A549 (cell line): ENCODE measurements around the gene RIMBP2. TPM values are rescaled to one million over a fixed set of nuclear protein-coding genes. Genes with fewer than 3 reads are reported as not detected.

Experiments
- ATAC-seq, 2 experiments: fragments of 200-7000 bp in 1 of 2; fragments of >200 bp in 1 of 2; cut with Nextera tagmentation in 1 of 2; cut with Tn5 transposase in 1 of 2; 3 replicates each; pipeline versions ENCODE4 v1.8.0 to v1.9.1; 2018 to 2020; ENCODE audit warnings: mild to moderate bottlenecking in 1 of 2, moderate library complexity in 1 of 2
- CTCF ChIA-PET: fragments of 300-600 bp; sonication (Branson Sonifier 250); formaldehyde crosslinking; extraction: SDS; loops from one replicate; lab custom pipeline; 2021; ENCODE audit warnings: antibody characterized with exemption, inconsistent platforms; lab: Yijun Ruan, JAX
- POLR2A ChIA-PET: fragments of 350-600 bp; formaldehyde crosslinking; extraction: SDS; loops from one replicate; lab custom pipeline; 2021; ENCODE audit warnings: antibody characterized with exemption, inconsistent platforms; lab: Yijun Ruan, JAX
- DNase-seq, 2 experiments: peaks; one replicate each; pipeline versions ENCODE4 v3.0.0 to v3.0.0-alpha.2; 2011 to 2016; ENCODE audit warnings: low read depth in 1 of 2, low spot score in 1 of 2
- FAIRE-seq: peaks from 2 replicates; lab custom pipeline; 2011; peaks lifted over from hg19 to GRCh38; lab: Jason Lieb, UNC
- H3K27ac ChIP-seq, 2 experiments: fragments of >200 bp; sonication (Bioruptor Twin); formaldehyde crosslinking; 3 replicates each; pipeline ENCODE4 v1.5.1; 2016 to 2017
- H3K4me1 ChIP-seq: fragments of >200 bp; sonication (Bioruptor Twin); formaldehyde crosslinking; 3 replicates; pipeline ENCODE4 v1.6.1; 2016
- H3K4me2 ChIP-seq: fragments of >200 bp; sonication (Bioruptor Twin); formaldehyde crosslinking; 3 replicates; pipeline ENCODE4 v1.6.1; 2016
- H3K4me3 ChIP-seq: fragments of >200 bp; sonication (Bioruptor Twin); formaldehyde crosslinking; 3 replicates; pipeline ENCODE4 v1.5.1; 2016
- H3K9me3 ChIP-seq: fragments of >200 bp; sonication (Bioruptor Twin); formaldehyde crosslinking; 3 replicates; pipeline ENCODE4 v1.6.1; 2016
- ATOH8 ChIP-seq: fragments of 250-450 bp; sonication (Bioruptor Pico); IDR thresholded peaks from 2 replicates; pipeline ENCODE4 v1.5.0; 2020; ENCODE audit warnings: low read depth, mild to moderate bottlenecking, moderate library complexity
- BHLHE40 ChIP-seq: IDR thresholded peaks from 2 replicates; pipeline ENCODE4 v1.6.1; 2012; ENCODE audit warnings: low read depth, low read length, inconsistent platforms
- CTCF ChIP-seq: fragments of >200 bp; sonication (Bioruptor Twin); formaldehyde crosslinking; IDR thresholded peaks from 3 replicates; pipeline ENCODE4 v1.5.1; 2016
- E2F6 ChIP-seq: IDR thresholded peaks from 2 replicates; pipeline ENCODE4 v1.6.1; 2012; ENCODE audit warnings: low read depth, borderline replicate concordance
- ELK1 ChIP-seq: fragments of 150-350 bp; IDR thresholded peaks from 2 replicates; pipeline ENCODE4 v1.6.1; 2014; ENCODE audit warnings: low read depth, mild to moderate bottlenecking, low read length
- EP300 ChIP-seq, 2 experiments: fragments of >200 bp; sonication (Bioruptor Twin); formaldehyde crosslinking; IDR thresholded peaks; 2 replicates in 1 of 2; 3 replicates in 1 of 2; pipeline ENCODE4 v1.6.1; 2016 to 2017
- FOSB ChIP-seq: fragments of 250-450 bp; sonication (Bioruptor Pico); IDR thresholded peaks from 2 replicates; pipeline ENCODE4 v1.5.0; 2020; ENCODE audit warnings: mild to moderate bottlenecking, moderate library complexity
- FOXS1 ChIP-seq: fragments of 250-450 bp; sonication (Bioruptor Pico); IDR thresholded peaks from 2 replicates; pipeline ENCODE4 v1.5.0; 2020; ENCODE audit warnings: mild to moderate bottlenecking, moderate library complexity
- GATA3 ChIP-seq: IDR thresholded peaks from 2 replicates; pipeline ENCODE4 v1.6.1; 2012; ENCODE audit warnings: borderline replicate concordance
- HMGXB4 ChIP-seq: fragments of 250-450 bp; sonication (Bioruptor Pico); IDR thresholded peaks from 2 replicates; pipeline ENCODE4 v1.5.0; 2021; ENCODE audit warnings: mild to moderate bottlenecking, moderate library complexity, borderline replicate concordance
- JUNB ChIP-seq: fragments of >200 bp; sonication (Bioruptor Twin); formaldehyde crosslinking; IDR thresholded peaks from 2 replicates; pipeline ENCODE4 v1.6.1; 2016
- KDM5A ChIP-seq: fragments of 200-600 bp; sonication (generic); IDR thresholded peaks from 2 replicates; pipeline ENCODE4 v1.6.1; 2016; ENCODE audit warnings: antibody characterized with exemption, mild to moderate bottlenecking
- MAFK ChIP-seq: fragments of 450-650 bp; IDR thresholded peaks from 2 replicates; pipeline ENCODE4 v1.6.1; 2014; ENCODE audit not compliant: partially characterized antibody
- MAX ChIP-seq: IDR thresholded peaks from 2 replicates; pipeline ENCODE4 v1.6.1; 2012
- MYC ChIP-seq: IDR thresholded peaks from 2 replicates; pipeline ENCODE4 v1.6.1; 2012; ENCODE audit warnings: mild to moderate bottlenecking, inconsistent platforms, low read length, improper control_type of control experiment, borderline replicate concordance
- NFE2L2 ChIP-seq: fragments of 150-350 bp; conservative IDR thresholded peaks from 2 replicates; pipeline ENCODE4 v1.6.1; 2014; ENCODE audit warnings: low read length
- NR3C1 ChIP-seq: fragments of >200 bp; sonication (Bioruptor Twin); formaldehyde crosslinking; IDR thresholded peaks from 3 replicates; pipeline ENCODE4 v1.6.1; 2017
- PHF8 ChIP-seq: fragments of 200-600 bp; sonication (generic); IDR thresholded peaks from 2 replicates; pipeline ENCODE4 v1.6.1; 2016; ENCODE audit warnings: low read depth, mild to moderate bottlenecking, antibody characterized with exemption, moderate library complexity, borderline replicate concordance
- POLR2AphosphoS2 ChIP-seq: conservative IDR thresholded peaks from 2 replicates; pipeline ENCODE4 v1.6.1; 2012; ENCODE audit warnings: low read length, improper control_type of control experiment, inconsistent platforms
- RARB ChIP-seq: fragments of 250-450 bp; sonication (Bioruptor Pico); IDR thresholded peaks from 2 replicates; pipeline ENCODE4 v1.8.0; 2021; ENCODE audit warnings: mild to moderate bottlenecking, moderate library complexity
- RCOR1 ChIP-seq: fragments of 150-350 bp; IDR thresholded peaks from 2 replicates; pipeline ENCODE4 v1.6.1; 2014; ENCODE audit warnings: antibody characterized with exemption, low read length, low read depth
- RFX5 ChIP-seq: fragments of 450-650 bp; IDR thresholded peaks from 2 replicates; pipeline ENCODE4 v1.7.1; 2014; ENCODE audit warnings: antibody characterized with exemption, mild to moderate bottlenecking, moderate library complexity
- SMC3 ChIP-seq: fragments of >200 bp; sonication (Bioruptor Twin); formaldehyde crosslinking; IDR thresholded peaks from 3 replicates; pipeline ENCODE4 v1.6.1; 2018; ENCODE audit warnings: inconsistent platforms
- SREBF2 ChIP-seq: fragments of 450-650 bp; IDR thresholded peaks from 2 replicates; pipeline ENCODE4 v1.6.1; 2014; ENCODE audit warnings: mild to moderate bottlenecking, moderate library complexity
- TP53 ChIP-seq: fragments of 250-450 bp; sonication (Bioruptor Pico); IDR thresholded peaks from 2 replicates; pipeline ENCODE4 v1.5.0; 2021; ENCODE audit warnings: mild to moderate bottlenecking, moderate library complexity
- ZC3H11A ChIP-seq: fragments of 450-650 bp; IDR thresholded peaks from 2 replicates; pipeline ENCODE4 v1.6.1; 2014; ENCODE audit warnings: antibody characterized with exemption, mild to moderate bottlenecking
- ZFP36 ChIP-seq: fragments of 450-650 bp; IDR thresholded peaks from 2 replicates; pipeline ENCODE4 v1.6.1; 2014; ENCODE audit warnings: borderline replicate concordance; ENCODE audit not compliant: partially characterized antibody
- ZNF302 ChIP-seq: fragments of 250-450 bp; sonication (Bioruptor Pico); IDR thresholded peaks from 2 replicates; pipeline ENCODE4 v1.9.0; 2021; ENCODE audit warnings: inconsistent platforms, mild to moderate bottlenecking, moderate library complexity
- WGBS: methylation state at CpG from one replicate; pipeline ENCODE4 v1.1.6; 2017; ENCODE audit errors: missing lambda C conversion rate; 5-methylcytosine and 5-hydroxymethylcytosine counted together
- polyA plus RNA-seq, 4 experiments: library from polyadenylated mRNA; depleted of rRNA in 3 of 4; stranded (reverse); fragments of >200 nt; fragmentation: RNase III in 1 of 4; extraction: RNeasy Plus Mini Kit Qiagen cat#74134 plus additional on column Dnase treatment in 1 of 4; gene quantifications; 2 replicates in 3 of 4; 3 replicates in 1 of 4; pipeline ENCODE4 v1.2.3, GENCODE V29; 2011 to 2017

The RIMBP2 gene
- polyA plus RNA-seq, 2 of the 4 experiments (the other 2 are of a cell fraction): not detected

- ATAC-seq (no peak), FAIRE-seq (no peak), DNase-seq (no peak)
- ChIA-PET POLR2A (no interaction called here), CTCF (no interaction called here)
- Histone ChIP-seq H3K4me2 (no peak overlapping the region), H3K4me3 (no peak overlapping the region), H3K9me3 (no peaks in the 10 kb centered on the region), H3K4me1 (no peaks in the 10 kb centered on the region), H3K27ac (no peak overlapping the region)
- 25% methylated on average over 9 of the region's 9 CpGs for WGBS
- no peak for TF ChIP-seq FOSB (CRISPR knock-in tag)
- no peak for TF ChIP-seq SMC3
- TF ChIP-seq RCOR1: no peak
- no peak for TF ChIP-seq RFX5
- TF ChIP-seq SREBF2: no peak
- no peak for TF ChIP-seq POLR2AphosphoS2
- no peak for TF ChIP-seq ZC3H11A
- no peak for TF ChIP-seq ATOH8
- no peak for TF ChIP-seq TP53 (CRISPR knock-in tag)
- TF ChIP-seq NR3C1: no peak
- no peak for TF ChIP-seq RARB (CRISPR knock-in tag)
- TF ChIP-seq E2F6: no peak
- TF ChIP-seq GATA3: no peak
- TF ChIP-seq ZNF302 (CRISPR knock-in tag): no peak
- TF ChIP-seq MAFK: no peak
- TF ChIP-seq JUNB: no peak
- TF ChIP-seq MAX: no peak
Observed at GRCh38 chr12:130480231-130480630, 235.9 kb downstream of the RIMBP2 start.

- FAIRE-seq: no peak
- Histone ChIP-seq H3K4me3 (no peak overlapping the region), H3K4me1 (no peaks in the 10 kb centered on the region), H3K9me3 (no peaks in the 10 kb centered on the region), H3K4me2 (no peak overlapping the region), H3K27ac (no peak overlapping the region)
- POLR2A ChIA-PET: no interaction called here
- ATAC-seq: no peak
- DNase-seq: no peak
- no peak for TF ChIP-seq KDM5A
- TF ChIP-seq MYC: no peak
- no peak for TF ChIP-seq ELK1
- no peak for TF ChIP-seq HMGXB4
- TF ChIP-seq SMC3: no peak
- no peak for TF ChIP-seq FOXS1
- no peak for TF ChIP-seq NFE2L2
- TF ChIP-seq ZFP36: no peak
- TF ChIP-seq JUNB: no peak
- TF ChIP-seq ATOH8: no peak
- TF ChIP-seq PHF8: no peak
- no peak for TF ChIP-seq SREBF2
- TF ChIP-seq CTCF: no peak
- TF ChIP-seq EP300 (IDR thresholded peaks at IDR 0.05): no peak
- TF ChIP-seq BHLHE40: no peak
- 24% methylated on average over 22 of the region's 23 CpGs for WGBS
- CTCF ChIA-PET: no interaction called here
Observed at GRCh38 chr12:130479401-130480125, 236.5 kb downstream of the RIMBP2 start.
